ENCODE data around the gene ACKR2. TPM values are rescaled to one million over a fixed set of nuclear protein-coding genes. Genes with fewer than 3 reads are reported as not detected.

ACKR2 gene, protein sequence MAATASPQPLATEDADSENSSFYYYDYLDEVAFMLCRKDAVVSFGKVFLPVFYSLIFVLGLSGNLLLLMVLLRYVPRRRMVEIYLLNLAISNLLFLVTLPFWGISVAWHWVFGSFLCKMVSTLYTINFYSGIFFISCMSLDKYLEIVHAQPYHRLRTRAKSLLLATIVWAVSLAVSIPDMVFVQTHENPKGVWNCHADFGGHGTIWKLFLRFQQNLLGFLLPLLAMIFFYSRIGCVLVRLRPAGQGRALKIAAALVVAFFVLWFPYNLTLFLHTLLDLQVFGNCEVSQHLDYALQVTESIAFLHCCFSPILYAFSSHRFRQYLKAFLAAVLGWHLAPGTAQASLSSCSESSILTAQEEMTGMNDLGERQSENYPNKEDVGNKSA
- 1 to 10 TPM in 1 of 2 donors, under 1 TPM in 1; 0.55 to 1.9 TPM for total RNA-seq

DNA sequence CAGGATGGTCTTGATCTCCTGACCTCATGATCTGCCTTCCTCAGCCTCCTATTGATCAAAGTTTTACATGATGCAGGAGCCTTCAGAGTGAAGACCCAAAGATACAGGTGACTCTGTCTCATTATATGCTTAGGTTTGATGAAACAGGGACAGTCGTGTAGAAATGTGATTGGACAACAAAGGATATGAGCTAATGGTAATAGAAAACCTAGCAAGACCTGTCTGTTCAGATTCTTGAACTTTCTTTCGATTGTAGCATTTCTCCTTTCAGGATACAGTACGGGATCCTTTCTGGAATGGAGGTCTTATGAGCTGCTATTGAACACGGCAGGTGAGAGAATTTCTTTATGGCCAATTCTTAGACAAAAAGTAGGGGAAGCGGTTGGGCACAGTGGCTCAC, at the start of gene ACKR2:
Gene ACKR2, plus strand, starts transcription at position 244 of the 400 bp plus-strand sequence. CDS start 55,058 bp downstream, outside the sequence.
- no peak within 1 kb of the TSS for H3K4me3 ChIP-seq
- no peaks in the 10 kb centered on the region for H3K4me1 ChIP-seq (replicated peaks)
- TF ChIP-seq, protein P1, sequence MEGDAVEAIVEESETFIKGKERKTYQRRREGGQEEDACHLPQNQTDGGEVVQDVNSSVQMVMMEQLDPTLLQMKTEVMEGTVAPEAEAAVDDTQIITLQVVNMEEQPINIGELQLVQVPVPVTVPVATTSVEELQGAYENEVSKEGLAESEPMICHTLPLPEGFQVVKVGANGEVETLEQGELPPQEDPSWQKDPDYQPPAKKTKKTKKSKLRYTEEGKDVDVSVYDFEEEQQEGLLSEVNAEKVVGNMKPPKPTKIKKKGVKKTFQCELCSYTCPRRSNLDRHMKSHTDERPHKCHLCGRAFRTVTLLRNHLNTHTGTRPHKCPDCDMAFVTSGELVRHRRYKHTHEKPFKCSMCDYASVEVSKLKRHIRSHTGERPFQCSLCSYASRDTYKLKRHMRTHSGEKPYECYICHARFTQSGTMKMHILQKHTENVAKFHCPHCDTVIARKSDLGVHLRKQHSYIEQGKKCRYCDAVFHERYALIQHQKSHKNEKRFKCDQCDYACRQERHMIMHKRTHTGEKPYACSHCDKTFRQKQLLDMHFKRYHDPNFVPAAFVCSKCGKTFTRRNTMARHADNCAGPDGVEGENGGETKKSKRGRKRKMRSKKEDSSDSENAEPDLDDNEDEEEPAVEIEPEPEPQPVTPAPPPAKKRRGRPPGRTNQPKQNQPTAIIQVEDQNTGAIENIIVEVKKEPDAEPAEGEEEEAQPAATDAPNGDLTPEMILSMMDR (IDR thresholded peaks at IDR 0.05) = no peak
- TF ChIP-seq POLR2A (IDR thresholded peaks at IDR 0.05) (no peak), POLR2AphosphoS5 (IDR thresholded peaks at IDR 0.05) (no peak)
- H3K27ac ChIP-seq = no peak within 1 kb of the TSS
- DNase-seq (ENCODE audit: low spot score) = no peak
- intact Hi-C loops (cut with DNase I) = no loop called here
- H3K36me3 ChIP-seq = no peaks in the 10 kb centered on the region
- H3K27me3 ChIP-seq (replicated peaks; ENCODE audit: insufficient read depth) = no peaks in the 10 kb centered on the region
- WGBS = 81% methylated on average over 5 of the region's 5 CpGs
- H3K9me3 ChIP-seq = no peaks in the 10 kb centered on the region

DNA sequence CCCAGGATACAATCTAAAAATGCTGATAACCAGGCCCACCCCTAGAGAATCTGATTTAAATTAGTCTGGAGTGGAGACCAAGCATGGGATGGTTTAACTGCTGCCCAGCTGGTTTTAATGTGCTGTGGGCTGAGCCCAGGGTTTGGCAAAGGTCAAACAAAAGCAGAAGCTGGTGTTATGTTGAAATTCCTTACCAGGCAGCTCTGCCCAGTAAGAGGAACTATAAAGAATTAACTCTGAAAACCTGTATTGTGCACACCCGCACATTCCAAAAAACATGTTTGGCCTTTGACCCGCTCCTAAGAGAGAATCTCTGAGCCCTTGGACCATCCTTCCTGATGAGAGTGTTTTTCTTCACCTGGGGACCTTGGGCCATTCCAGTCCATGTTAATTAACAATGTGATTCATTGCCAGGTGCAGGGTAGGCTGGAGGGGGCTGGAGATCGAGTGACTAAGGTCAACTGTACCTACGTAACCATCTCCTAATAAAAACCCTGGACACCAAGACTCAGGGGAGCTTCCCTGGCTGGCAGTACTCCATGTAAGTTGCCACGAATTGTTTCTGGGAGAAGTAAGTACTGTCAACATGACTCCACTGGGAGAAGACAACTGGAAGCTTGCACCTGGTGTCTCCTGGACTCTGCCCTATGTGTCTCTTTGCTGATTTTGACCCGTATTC, 47.1 kb upstream of the ACKR2 start:
- Histone ChIP-seq H3K27me3 (replicated peaks; ENCODE audit: insufficient read depth) (no peaks in the 10 kb centered on the region), H3K4me1 (replicated peaks) (no peaks in the 10 kb centered on the region), H3K9me3 (no peaks in the 10 kb centered on the region), H3K4me3 (no peak overlapping the region), H3K27ac (no peak overlapping the region), H3K36me3 (no peaks in the 10 kb centered on the region)
- intact Hi-C loops (cut with DNase I) = no loop called here
- 62% methylated on average over 6 of the region's 6 CpGs for WGBS
- no peak for DNase-seq (ENCODE audit: low spot score)
- TF ChIP-seq POLR2A (IDR thresholded peaks at IDR 0.05) = no peak
- TF ChIP-seq, protein P1 (IDR thresholded peaks at IDR 0.05) = no peak
- TF ChIP-seq POLR2AphosphoS5 (IDR thresholded peaks at IDR 0.05) = no peak

- Histone ChIP-seq H3K27me3 (replicated peaks; ENCODE audit: insufficient read depth) (no peaks in the 10 kb centered on the region), H3K9me3 (no peaks in the 10 kb centered on the region), H3K4me3 (no peak overlapping the region), H3K4me1 (replicated peaks) (no peaks in the 10 kb centered on the region), H3K36me3 (no peaks in the 10 kb centered on the region), H3K27ac (no peak overlapping the region)
- intact Hi-C loops (cut with DNase I) = no loop called here
- 39% methylated on average over 2 of the region's 2 CpGs for WGBS
- DNase-seq (ENCODE audit: low spot score) = no peak
- no peak for TF ChIP-seq POLR2AphosphoS5 (IDR thresholded peaks at IDR 0.05)
- TF ChIP-seq, protein P1 (IDR thresholded peaks at IDR 0.05) = no peak
- no peak for TF ChIP-seq POLR2A (IDR thresholded peaks at IDR 0.05)
These were observed 46.2 kb upstream of the ACKR2 start for GRCh38 chr3:42763021-42763420.

GRCh38 chr3:42764115-42764514, 45.1 kb upstream of the ACKR2 start:
- DNase-seq (ENCODE audit: low spot score) = no peak
- H3K9me3 ChIP-seq = no peaks in the 10 kb centered on the region
- H3K4me3 ChIP-seq = no peak overlapping the region
- H3K27ac ChIP-seq = no peak overlapping the region
- intact Hi-C loops (cut with DNase I) = no loop called here
- TF ChIP-seq POLR2AphosphoS5 (IDR thresholded peaks at IDR 0.05) = no peak
- TF ChIP-seq POLR2A (IDR thresholded peaks at IDR 0.05) = no peak
- TF ChIP-seq, protein P1 (IDR thresholded peaks at IDR 0.05) = no peak
- no peaks in the 10 kb centered on the region for H3K27me3 ChIP-seq (replicated peaks; ENCODE audit: insufficient read depth)
- WGBS = 53% methylated on average over 3 of the region's 3 CpGs
- H3K36me3 ChIP-seq = no peaks in the 10 kb centered on the region
- no peaks in the 10 kb centered on the region for H3K4me1 ChIP-seq (replicated peaks)

Measured in prostate gland (tissue), 2 donors.